Activated B cell treated with CpG ODN at 0.5 μM for 24 hours (primary cell): ENCODE data around the gene GRK1. TPM values are rescaled to one million over a fixed set of nuclear protein-coding genes. Genes with fewer than 3 reads are reported as not detected.

ENCODE experiments used
- ATAC-seq: fragments of 200-7000 bp; cut with Tn5 transposase; one replicate; pipeline ENCODE4 v1.10.0; 2021; ENCODE audit warnings: low read depth, mild to moderate bottlenecking, moderate library complexity
- CTCF ChIA-PET: fragments of 350-600 bp; sonication (Branson Sonifier 250); formaldehyde crosslinking; loops from one replicate; lab custom pipeline; 2021; ENCODE audit warnings: antibody characterized with exemption; lab: Charles Lee
- POLR2A ChIA-PET: fragments of 350-600 bp; sonication (Branson Sonifier 250); formaldehyde crosslinking; loops from one replicate; lab custom pipeline; 2021; ENCODE audit warnings: antibody characterized with exemption; lab: Charles Lee
- DNase-seq: peaks from one replicate; pipeline ENCODE4 v3.0.0; 2022
- H3K27ac Mint-ChIP-seq: one replicate; pipeline ENCODE4 v1.8.0; 2020; ENCODE audit warnings: mixed read lengths
- H3K27me3 Mint-ChIP-seq: one replicate; pipeline ENCODE4 v1.8.0; 2021; ENCODE audit warnings: mixed read lengths
- H3K36me3 Mint-ChIP-seq: one replicate; pipeline ENCODE4 v1.8.0; 2021; ENCODE audit warnings: low read depth, mixed read lengths
- H3K4me1 Mint-ChIP-seq: one replicate; pipeline ENCODE4 v1.8.0; 2021; ENCODE audit warnings: mixed read lengths
- H3K4me3 Mint-ChIP-seq: one replicate; pipeline ENCODE4 v1.8.0; 2020; ENCODE audit warnings: mild to moderate bottlenecking, mixed read lengths
- H3K9me3 Mint-ChIP-seq: one replicate; pipeline ENCODE4 v1.8.0; 2020; ENCODE audit warnings: mixed read lengths
- CTCF ChIP-seq: fragments of 200-600 bp; IDR thresholded peaks from one replicate; pipeline ENCODE4 v1.8.0; 2022; ENCODE audit warnings: antibody characterized with exemption, mild to moderate bottlenecking
- intact Hi-C: fragments of 100-400 bp; cut with micrococcal nuclease; formaldehyde crosslinking; loops from one replicate; pipeline ENCODE4 v1.15.1; 2024
- total RNA-seq: library from RNA; stranded (reverse); gene quantifications from 2 replicates; pipeline ENCODE4 v1.2.3, GENCODE V29; 2022

Gene GRK1
- total RNA-seq, 1 donor from 2014 or later = 0.07 TPM

- POLR2A ChIA-PET = no interaction called here
- DNase-seq = no peak
Observed at GRCh38 chr13:113644800-113645199, 22.2 kb upstream of the GRK1 start.

GRCh38 chr13:113645329-113645728 lies 21.7 kb upstream of the GRK1 start:
- TF ChIP-seq CTCF = no peak
- ChIA-PET POLR2A (no interaction called here), CTCF (no interaction called here)
- H3K9me3 Mint-ChIP-seq = no peaks in the 10 kb centered on the region
- no peak overlapping the region for H3K4me3 Mint-ChIP-seq
- H3K4me1 Mint-ChIP-seq = peaks cover 37% of the 10 kb centered on the region
- no peaks in the 10 kb centered on the region for H3K27me3 Mint-ChIP-seq
- H3K36me3 Mint-ChIP-seq = peaks cover 12% of the 10 kb centered on the region
- intact Hi-C loops = no loop called here
- no peak overlapping the region for H3K27ac Mint-ChIP-seq
- DNase-seq (no peak), ATAC-seq (no peak)

More at GRCh38 chr13:113644800-113645199, 22.2 kb upstream of the GRK1 start:
- TF ChIP-seq CTCF = no peak
- Mint-ChIP-seq H3K4me3 (no peak overlapping the region), H3K4me1 (peaks cover 37% of the 10 kb centered on the region), H3K36me3 (peaks cover 18% of the 10 kb centered on the region), H3K9me3 (no peaks in the 10 kb centered on the region), H3K27me3 (no peaks in the 10 kb centered on the region), H3K27ac (no peak overlapping the region)
- no peak for ATAC-seq
- CTCF ChIA-PET = no interaction called here
- intact Hi-C loops = no loop called here

GRCh38 chr13:113646376-113646775 lies 20.6 kb upstream of the GRK1 start:
- TF ChIP-seq CTCF = no peak
- ATAC-seq = no peak
- peaks cover 7% of the 10 kb centered on the region for H3K36me3 Mint-ChIP-seq
- H3K4me1 Mint-ChIP-seq = peaks cover 37% of the 10 kb centered on the region
- no peak overlapping the region for H3K4me3 Mint-ChIP-seq
- POLR2A ChIA-PET = no interaction called here
- no peaks in the 10 kb centered on the region for H3K9me3 Mint-ChIP-seq
- DNase-seq = no peak
- H3K27me3 Mint-ChIP-seq = no peaks in the 10 kb centered on the region
- H3K27ac Mint-ChIP-seq = no peak overlapping the region
- CTCF ChIA-PET = no interaction called here
- intact Hi-C loops = no loop called here

- intact Hi-C loops = no loop called here
- Mint-ChIP-seq H3K27me3 (no peaks in the 10 kb centered on the region), H3K27ac (no peak overlapping the region), H3K4me1 (peaks cover 37% of the 10 kb centered on the region), H3K9me3 (no peaks in the 10 kb centered on the region), H3K36me3 (peaks cover 4% of the 10 kb centered on the region), H3K4me3 (no peak overlapping the region)
- no peak for ATAC-seq
- CTCF ChIA-PET = no interaction called here
- TF ChIP-seq CTCF = no peak
- no peak for DNase-seq
- POLR2A ChIA-PET = no interaction called here
Observed at GRCh38 chr13:113646921-113647340, 20.1 kb upstream of the GRK1 start.

- intact Hi-C loops = no loop called here
- ChIA-PET CTCF (no interaction called here), POLR2A (no interaction called here)
- peaks cover 34% of the 10 kb centered on the region for H3K4me1 Mint-ChIP-seq
- no peaks in the 10 kb centered on the region for H3K36me3 Mint-ChIP-seq
- no peak for ATAC-seq
- DNase-seq = peak; percentile 10
- no peak overlapping the region for H3K27ac Mint-ChIP-seq
- H3K9me3 Mint-ChIP-seq = no peaks in the 10 kb centered on the region
- no peak for TF ChIP-seq CTCF
- H3K4me3 Mint-ChIP-seq = no peak overlapping the region
- no peaks in the 10 kb centered on the region for H3K27me3 Mint-ChIP-seq
Observed at GRCh38 chr13:113647351-113648215, 19.4 kb upstream of the GRK1 start.
